H1 (cell line): ENCODE data around the gene THEM5.

Source experiments
- CEBPB ChIP-seq: IDR thresholded peaks from 2 replicates; pipeline ENCODE4 v1.6.1; 2012; ENCODE audit warnings: low read depth, low read length
- CHD1 ChIP-seq: IDR thresholded peaks from 2 replicates; pipeline ENCODE4 v1.6.1; 2012; ENCODE audit warnings: low read depth, low read length, improper control_type of control experiment
- CTCF ChIP-seq, 3 experiments: IDR thresholded peaks; 1 replicate in 2 of 3; 2 replicates in 1 of 3; pipeline versions ENCODE4 v1.5.1 to v1.6.1; 2011; ENCODE audit warnings: low read length in 3 of 3, mild to moderate bottlenecking in 3 of 3, inconsistent platforms in 2 of 3, low read depth in 1 of 3, moderate library complexity in 1 of 3; ENCODE audit not compliant: insufficient read depth in 1 of 3; ENCODE audit errors: control extremely low read depth in 1 of 3
- EP300 ChIP-seq, 2 experiments: IDR thresholded peaks; 1 replicate in 1 of 2; 2 replicates in 1 of 2; pipeline ENCODE4 v1.6.1; 2011 to 2012; ENCODE audit warnings: low read depth in 2 of 2, low read length in 2 of 2, mild to moderate bottlenecking in 2 of 2, borderline replicate concordance in 1 of 2, inconsistent platforms in 1 of 2, moderate library complexity in 1 of 2
- EZH2 ChIP-seq: fragments of 200-600 bp; sonication (generic); IDR thresholded peaks from 2 replicates; pipeline ENCODE4 v1.7.1; 2012; ENCODE audit warnings: low read depth, mild to moderate bottlenecking, moderate library complexity, low read length, inconsistent platforms; ENCODE audit not compliant: severe bottlenecking
- GABPA ChIP-seq: IDR thresholded peaks from 2 replicates; pipeline ENCODE4 v1.6.1; 2011; ENCODE audit warnings: mild to moderate bottlenecking, low read length, moderate library complexity, borderline replicate concordance; ENCODE audit not compliant: insufficient read depth
- GTF2F1 ChIP-seq: IDR thresholded peaks from 2 replicates; pipeline ENCODE4 v1.6.1; 2012; ENCODE audit warnings: low read depth, low read length, improper control_type of control experiment, borderline replicate concordance
- POLR2AphosphoS5 ChIP-seq: IDR thresholded peaks from 2 replicates; pipeline ENCODE4 v1.6.1; 2011; ENCODE audit warnings: low read depth, low read length
- SIN3A ChIP-seq, 2 experiments: IDR thresholded peaks in 1 of 2; conservative IDR thresholded peaks in 1 of 2; 2 replicates each; pipeline ENCODE4 v1.6.1; 2011 to 2012; ENCODE audit warnings: low read length in 2 of 2, improper control_type of control experiment in 1 of 2, low read depth in 1 of 2, mild to moderate bottlenecking in 1 of 2
- TCF12 ChIP-seq: IDR thresholded peaks from 2 replicates; pipeline ENCODE4 v1.6.1; 2011; ENCODE audit warnings: low read depth, mild to moderate bottlenecking, low read length
- ZNF274 ChIP-seq: IDR thresholded peaks from 2 replicates; pipeline ENCODE4 v1.7.0; 2012; ENCODE audit warnings: low read length, borderline replicate concordance; ENCODE audit errors: extremely low read depth
- TF ChIP-seq, protein P1 (sequence below): IDR thresholded peaks from 2 replicates; pipeline ENCODE4 v1.6.1; 2012; ENCODE audit warnings: inconsistent platforms
- TF ChIP-seq, protein P2 (sequence below): IDR thresholded peaks from 2 replicates; pipeline ENCODE4 v1.6.1; 2011; ENCODE audit warnings: low read depth, mild to moderate bottlenecking, low read length; ENCODE audit not compliant: insufficient read depth

- no peak for TF ChIP-seq POLR2AphosphoS5
- no peak for TF ChIP-seq CTCF (IDR thresholded peaks at IDR 0.05; ENCODE audit: control extremely low read depth in 1 of 3, insufficient read depth in 1 of 3, low read depth in 1 of 3, low read length in 3 of 3)
- TF ChIP-seq SIN3A (conservative IDR thresholded peaks at IDR 0.05 in 1 of 2, IDR thresholded peaks at IDR 0.05 in 1 of 2; ENCODE audit: low read depth in 1 of 2, low read length in 2 of 2): no peak
- TF ChIP-seq GTF2F1: no peak
- no peak for TF ChIP-seq CEBPB
- TF ChIP-seq, protein P1, sequence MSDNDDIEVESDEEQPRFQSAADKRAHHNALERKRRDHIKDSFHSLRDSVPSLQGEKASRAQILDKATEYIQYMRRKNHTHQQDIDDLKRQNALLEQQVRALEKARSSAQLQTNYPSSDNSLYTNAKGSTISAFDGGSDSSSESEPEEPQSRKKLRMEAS: no peak
- TF ChIP-seq, protein P2, sequence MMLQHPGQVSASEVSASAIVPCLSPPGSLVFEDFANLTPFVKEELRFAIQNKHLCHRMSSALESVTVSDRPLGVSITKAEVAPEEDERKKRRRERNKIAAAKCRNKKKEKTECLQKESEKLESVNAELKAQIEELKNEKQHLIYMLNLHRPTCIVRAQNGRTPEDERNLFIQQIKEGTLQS: no peak
- no peak for TF ChIP-seq EP300 (IDR thresholded peaks at IDR 0.05; ENCODE audit: borderline replicate concordance in 1 of 2, low read depth in 2 of 2, low read length in 2 of 2)
- TF ChIP-seq CHD1: no peak
- TF ChIP-seq GABPA: no peak
- no peak for TF ChIP-seq EZH2
- TF ChIP-seq ZNF274: no peak
- no peak for TF ChIP-seq TCF12
Observed at GRCh38 chr1:151843398-151843797, 10.1 kb downstream of the THEM5 start.
